HG03378 (cell line): ENCODE results near the gene NFE2L1.
"Not testable (repeated sequence)": the region's sequence is repeated elsewhere in the genome, so short reads cannot be mapped to it uniquely, and the experiment has no call there.

Experiments used
- ATAC-seq: cut with Tn5 transposase; IDR thresholded peaks from one replicate; pipeline ENCODE4 v1.9.1; 2021; ENCODE audit warnings: mild to moderate bottlenecking, moderate library complexity; ENCODE audit not compliant: unreplicated experiment

NFE2L1 gene

GRCh38 chr17:48047741-48048383 is at the start of gene NFE2L1:
NFE2L1 (plus strand) TSS chr17:48048359; CDS start chr17:48051119, 2,760 bp downstream.
- ATAC-seq = peak; percentile 92

GRCh38 chr17:47999582-47999981 is 48.6 kb upstream of the NFE2L1 start:
- no peak for ATAC-seq

GRCh38 chr17:48001197-48001596 is 47.0 kb upstream of the NFE2L1 start:
- ATAC-seq = no peak

- ATAC-seq = not testable (repeated sequence)
Measured at GRCh38 chr17:48001657-48002056, 46.5 kb upstream of the NFE2L1 start.

- ATAC-seq = no peak
Measured at GRCh38 chr17:48002266-48002915, 45.8 kb upstream of the NFE2L1 start.

GRCh38 chr17:48002916-48003416 is 45.2 kb upstream of the NFE2L1 start:
- no peak for ATAC-seq

GRCh38 chr17:48003417-48004151 is 44.6 kb upstream of the NFE2L1 start:
- ATAC-seq = no peak

- ATAC-seq = no peak
Measured at GRCh38 chr17:48004983-48005382, 43.2 kb upstream of the NFE2L1 start.

- no peak for ATAC-seq
Measured at GRCh38 chr17:48006936-48007709, 41.0 kb upstream of the NFE2L1 start.

- no peak for ATAC-seq
Measured at GRCh38 chr17:48010193-48010592, 38.0 kb upstream of the NFE2L1 start.

- ATAC-seq = no peak
Measured at GRCh38 chr17:48011405-48012150, 36.6 kb upstream of the NFE2L1 start.

GRCh38 chr17:48012151-48012520 is 36.0 kb upstream of the NFE2L1 start:
- ATAC-seq = no peak

GRCh38 chr17:48012654-48013053 is 35.5 kb upstream of the NFE2L1 start:
- no peak for ATAC-seq

GRCh38 chr17:48013876-48014594 is 34.1 kb upstream of the NFE2L1 start:
- ATAC-seq = no peak

GRCh38 chr17:48014595-48015111 is 33.5 kb upstream of the NFE2L1 start:
- no peak for ATAC-seq

GRCh38 chr17:48016112-48016511 is 32.0 kb upstream of the NFE2L1 start:
- no peak for ATAC-seq

- not testable (repeated sequence) for ATAC-seq
Measured at GRCh38 chr17:48017817-48018158, 30.4 kb upstream of the NFE2L1 start.

GRCh38 chr17:48021934-48022333 is 26.2 kb upstream of the NFE2L1 start:
- ATAC-seq = no peak

- ATAC-seq = no peak
Measured at GRCh38 chr17:48022901-48023300, 25.3 kb upstream of the NFE2L1 start.
